SW 1271 (cell line): ENCODE measurements around the gene PADI6.
A peak's percentile ranks its signal among the peaks of the same experiment; 100 is the strongest.
"Not testable (repeated sequence)": the region's sequence is repeated elsewhere in the genome, so short reads cannot be mapped to it uniquely, and the experiment has no call there.

Experiments used
- DNase-seq, 2 experiments: peaks; one replicate each; lab custom pipeline; 2025; lab: John Stamatoyannopoulos, UW

Gene PADI6

GRCh38 chr1:17371896-17372295, at the start of gene PADI6:
PADI6 (plus strand) TSS chr1:17372196; CDS start chr1:17372246, 50 bp downstream.
- DNase-seq = no peak

DNA sequence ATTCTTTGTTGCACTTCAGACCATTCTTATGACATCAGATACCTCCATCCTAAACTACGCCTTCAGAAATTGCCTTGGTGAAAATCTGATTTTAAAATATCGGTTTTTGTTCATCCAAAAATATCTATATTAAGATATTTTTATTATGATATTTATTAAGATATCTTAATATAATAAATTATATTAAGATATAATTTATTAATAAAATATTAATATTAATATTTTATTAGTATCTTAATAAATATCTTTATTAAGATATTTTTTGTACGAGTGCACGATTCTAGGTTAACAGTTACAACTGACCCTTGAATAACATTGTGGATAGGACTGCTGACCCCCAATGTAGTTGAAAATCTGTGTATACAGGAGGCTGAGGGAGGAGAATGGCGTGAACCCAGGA, 43.1 kb upstream of the PADI6 start:
- DNase-seq = no peak

DNA sequence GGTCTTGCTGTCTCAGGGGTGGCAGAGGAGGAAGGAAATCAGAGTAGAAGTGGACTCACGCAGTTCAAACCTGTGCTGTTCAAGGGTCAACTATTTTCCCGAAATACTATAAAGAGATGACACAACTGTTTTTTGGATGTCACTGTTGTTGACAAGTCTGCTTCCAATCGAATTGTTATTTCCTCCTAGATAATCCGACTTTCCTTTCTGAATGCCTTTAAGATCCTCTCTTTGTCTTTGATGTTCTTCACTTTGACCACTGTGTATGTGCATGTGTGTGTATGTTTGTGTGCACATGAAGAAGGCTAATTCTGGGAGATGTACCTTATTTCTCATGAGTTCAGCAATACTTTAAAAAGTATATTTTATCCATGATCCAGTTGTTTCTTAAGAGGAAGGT, 42.4 kb upstream of the PADI6 start:
- no peak for DNase-seq

DNA sequence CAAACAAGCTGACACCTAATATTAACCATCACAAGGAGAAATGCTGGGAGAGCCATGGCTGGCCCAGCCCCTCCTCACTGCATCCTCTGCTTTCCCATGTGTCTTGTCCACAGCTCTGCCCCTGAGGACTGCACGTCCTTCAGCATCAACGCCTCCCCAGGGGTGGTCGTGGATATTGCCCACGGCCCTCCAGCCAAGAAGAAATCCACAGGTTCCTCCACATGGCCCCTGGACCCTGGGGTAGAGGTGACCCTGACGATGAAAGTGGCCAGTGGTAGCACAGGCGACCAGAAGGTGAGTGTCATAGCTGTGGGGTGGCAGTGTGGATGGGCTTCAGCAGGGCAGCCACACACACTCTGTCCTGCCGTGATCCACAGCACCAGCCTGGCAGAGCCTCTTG, 41.1 kb upstream of the PADI6 start:
- DNase-seq = no peak

GRCh38 chr1:17333081-17333480, 38.9 kb upstream of the PADI6 start:
- no peak for DNase-seq

- peak in 1 of 2 experiments; percentile 35 for DNase-seq
Observed at GRCh38 chr1:17335821-17336710, 35.9 kb upstream of the PADI6 start.

- DNase-seq = no peak
Observed at GRCh38 chr1:17338706-17339493, 33.1 kb upstream of the PADI6 start.

DNA sequence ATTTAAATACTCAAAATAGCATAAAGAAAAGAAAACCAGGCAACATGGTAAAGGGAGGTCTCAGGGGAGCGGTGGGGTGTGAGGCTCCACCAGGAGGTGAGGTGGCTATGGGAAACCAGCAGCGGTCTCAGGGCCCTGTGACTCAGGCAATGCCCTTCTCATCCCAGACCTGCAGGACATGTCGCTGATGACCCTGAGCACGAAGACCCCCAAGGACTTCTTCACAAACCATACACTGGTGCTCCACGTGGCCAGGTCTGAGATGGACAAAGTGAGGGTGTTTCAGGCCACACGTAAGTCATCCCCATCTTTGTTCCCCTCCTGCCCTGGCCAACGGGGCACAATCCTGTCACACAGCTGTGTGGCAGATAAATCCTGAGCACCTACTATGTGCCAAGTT, 32.5 kb upstream of the PADI6 start:
- no peak for DNase-seq

DNA sequence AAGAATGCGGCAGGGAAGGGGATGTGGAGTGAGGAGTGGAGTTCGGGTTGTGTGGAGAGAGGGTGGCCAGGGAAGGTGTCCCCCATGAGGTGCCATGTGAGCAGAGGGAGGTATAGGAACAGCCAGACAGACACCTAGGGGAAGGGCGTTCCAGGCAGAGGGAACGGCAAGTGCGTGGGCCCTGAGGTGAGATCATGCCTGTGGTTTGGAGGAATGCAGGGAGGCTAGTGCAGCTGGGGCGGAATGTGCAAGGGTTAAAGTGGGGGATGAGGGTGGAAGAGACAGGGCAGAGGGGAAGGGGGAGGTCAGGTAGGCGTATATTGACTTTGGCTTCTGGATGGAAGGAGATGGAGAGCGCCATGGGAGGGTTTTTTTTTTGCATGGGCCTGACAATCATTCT, 31.6 kb upstream of the PADI6 start:
- no peak for DNase-seq

DNA sequence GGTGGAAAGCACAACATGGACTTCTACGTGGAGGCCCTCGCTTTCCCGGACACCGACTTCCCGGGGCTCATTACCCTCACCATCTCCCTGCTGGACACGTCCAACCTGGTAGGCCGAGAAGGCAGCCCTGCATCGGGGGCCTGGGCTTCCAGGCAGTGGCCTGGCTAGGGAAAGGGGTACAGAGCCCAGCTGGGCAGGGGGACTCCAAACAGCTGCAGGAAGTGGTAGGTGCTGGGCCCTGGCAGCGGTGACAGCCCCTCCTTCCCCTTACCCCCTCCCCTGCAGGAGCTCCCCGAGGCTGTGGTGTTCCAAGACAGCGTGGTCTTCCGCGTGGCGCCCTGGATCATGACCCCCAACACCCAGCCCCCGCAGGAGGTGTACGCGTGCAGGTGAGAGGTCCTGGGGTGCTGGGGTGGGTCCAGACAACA, 30.0 kb upstream of the PADI6 start:
- no peak for DNase-seq

DNA sequence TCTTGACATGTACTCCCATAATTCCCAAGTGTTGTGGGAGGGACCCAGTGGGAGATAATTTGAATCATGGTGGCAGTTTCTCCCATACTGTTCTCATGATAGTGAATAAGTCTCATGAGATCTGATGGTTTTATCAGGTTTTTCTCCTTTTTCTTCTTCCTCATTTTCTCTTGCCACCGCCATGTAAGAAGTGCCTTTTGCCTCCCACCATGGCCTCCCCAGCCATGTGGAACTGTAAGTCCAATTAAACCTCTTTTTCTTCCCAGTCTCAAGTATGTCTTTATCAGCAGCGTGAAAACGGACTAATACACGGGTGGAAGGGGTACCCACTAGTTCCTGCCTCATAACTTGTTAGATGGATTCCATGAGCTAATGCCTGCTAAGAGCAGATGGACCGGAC, 26.5 kb upstream of the PADI6 start:
- DNase-seq = not testable (repeated sequence)

DNA sequence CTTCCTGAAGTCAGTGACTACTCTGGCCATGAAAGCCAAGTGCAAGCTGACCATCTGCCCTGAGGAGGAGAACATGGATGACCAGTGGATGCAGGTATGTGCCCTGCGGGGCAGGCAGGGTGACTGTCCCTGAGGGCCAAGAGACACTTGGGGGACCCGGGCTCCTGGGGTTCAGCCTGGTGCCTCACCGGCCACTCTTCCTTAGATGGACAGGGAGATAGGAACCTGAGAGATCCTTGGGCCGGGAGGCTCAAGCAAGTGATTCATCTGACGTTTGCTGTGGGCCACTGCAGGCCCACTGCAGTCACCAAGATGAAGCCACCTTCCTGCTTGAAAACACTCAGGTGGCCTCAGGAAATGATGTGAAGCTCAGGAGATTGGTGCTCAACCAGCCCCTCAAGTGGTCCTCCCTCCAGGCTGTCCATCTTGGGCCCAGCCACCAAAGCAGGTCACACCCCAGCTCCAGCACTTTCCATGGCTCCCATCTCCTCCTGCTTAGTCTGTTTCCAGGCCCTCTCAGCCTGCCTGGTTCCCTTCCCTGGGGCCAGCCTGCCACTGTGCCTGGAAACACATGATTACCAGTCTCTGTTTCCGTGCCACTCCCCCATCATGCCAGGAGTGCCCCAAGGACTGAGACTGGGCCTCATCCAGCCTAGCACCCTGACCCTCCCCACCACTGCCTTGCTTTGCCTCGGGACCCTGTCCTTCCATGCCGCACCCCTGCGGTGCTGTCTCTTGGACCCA, 25.8 kb upstream of the PADI6 start:
- no peak for DNase-seq

- peak in 1 of 2 experiments; percentile 34 for DNase-seq
Observed at GRCh38 chr1:17347769-17348592, 24.0 kb upstream of the PADI6 start.

- DNase-seq = no peak
Observed at GRCh38 chr1:17348593-17349234, 23.3 kb upstream of the PADI6 start.

DNA sequence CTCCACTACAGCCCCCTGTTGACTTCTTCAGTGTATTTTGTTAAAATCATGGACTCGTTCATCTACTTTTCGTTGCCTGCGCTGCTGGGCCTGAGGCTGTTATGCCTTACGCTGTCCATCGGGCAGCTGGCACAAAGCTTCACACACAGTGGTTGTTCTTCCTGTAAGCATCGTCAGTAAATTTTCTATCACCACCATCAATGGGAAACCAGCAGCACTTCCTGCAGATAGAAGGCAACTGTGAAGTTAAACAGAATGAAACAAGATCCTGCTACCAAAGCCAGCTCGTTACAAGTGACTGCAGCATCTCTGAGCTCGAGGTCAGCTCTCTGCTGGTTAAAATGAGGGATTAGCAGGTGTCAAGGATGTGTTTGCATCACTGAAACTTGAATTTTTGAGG, 21.9 kb upstream of the PADI6 start:
- no peak for DNase-seq

- DNase-seq = no peak
Observed at GRCh38 chr1:17350928-17351446, 21.0 kb upstream of the PADI6 start.

GRCh38 chr1:17351598-17352324, 20.2 kb upstream of the PADI6 start:
- DNase-seq = no peak

DNA sequence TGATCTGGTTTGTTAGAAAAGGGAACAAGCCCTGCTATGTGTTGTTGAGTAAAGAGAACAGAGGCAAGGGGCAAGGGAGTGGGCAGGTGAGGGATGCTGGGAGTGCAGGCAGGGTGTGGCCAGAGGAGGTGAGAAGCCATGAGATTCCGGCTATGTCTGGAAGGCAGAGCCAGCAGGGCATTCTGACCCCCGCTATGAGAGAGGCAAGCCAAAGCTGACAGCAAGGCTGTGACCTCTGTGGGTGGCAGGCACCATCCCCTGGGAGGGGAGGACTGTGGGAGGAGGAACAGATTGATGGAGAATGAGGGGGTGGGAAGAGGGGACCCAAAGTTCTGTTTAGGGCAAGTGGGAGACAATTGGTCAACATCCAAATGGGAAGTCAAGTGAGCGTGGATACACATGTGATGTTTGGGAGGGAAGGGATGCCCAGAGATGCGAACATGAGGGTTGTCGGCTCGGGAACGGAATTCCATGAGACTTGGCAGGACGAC, 19.5 kb upstream of the PADI6 start:
- DNase-seq = no peak

DNA sequence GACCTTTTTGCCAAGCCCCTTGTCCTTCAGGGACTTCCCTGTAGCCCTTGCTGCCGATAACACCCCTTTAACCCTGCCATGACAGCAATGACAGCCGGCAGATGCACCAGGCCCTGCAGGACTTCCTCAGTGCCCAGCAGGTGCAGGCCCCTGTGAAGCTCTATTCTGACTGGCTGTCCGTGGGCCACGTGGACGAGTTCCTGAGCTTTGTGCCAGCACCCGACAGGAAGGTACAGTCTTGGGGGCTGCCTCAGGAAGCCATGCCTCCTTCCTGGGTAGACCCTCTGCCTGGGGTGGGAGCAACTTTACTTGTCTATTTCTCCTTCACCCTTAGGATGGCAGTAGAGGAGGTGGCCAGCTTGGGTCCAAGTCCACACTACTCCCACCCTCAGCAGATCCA, 16.1 kb upstream of the PADI6 start:
- DNase-seq = no peak
